ENCODE measurements around the gene EFCAB6. TPM values are rescaled to one million over a fixed set of nuclear protein-coding genes. Genes with fewer than 3 reads are reported as not detected.

EFCAB6 gene
- total and polyA plus RNA-seq, 4 experiments from 2014 or later = 0.15 to 0.91 (median 0.84) TPM; not detected in 1

DNA sequence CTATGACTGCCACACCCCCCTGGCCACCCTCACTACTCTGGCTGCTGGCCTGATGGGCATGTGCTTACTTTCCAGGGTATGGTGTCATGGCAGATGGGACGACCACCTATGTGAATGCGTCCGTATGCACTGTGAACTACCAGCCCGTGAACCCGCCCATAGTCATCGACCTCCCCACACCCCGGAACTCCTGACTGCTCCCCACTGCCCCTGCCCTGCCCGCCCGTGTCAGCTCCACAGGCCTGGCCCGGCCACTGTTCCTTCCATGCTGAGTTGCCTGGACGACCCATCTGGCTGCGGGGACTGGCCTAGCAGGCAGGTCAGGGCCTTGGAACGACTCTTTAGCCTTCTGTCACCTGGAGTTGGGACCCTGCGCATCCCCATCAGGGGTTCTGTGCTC, 306.7 kb downstream of the EFCAB6 start:
- no peaks in the 10 kb centered on the region for H3K9me3 ChIP-seq (ENCODE audit: control insufficient read depth in 1 of 2, low read length in 2 of 2)
- no peaks in the 10 kb centered on the region for H3K4me1 ChIP-seq (ENCODE audit: insufficient read depth, low read length)
- H3K36me3 Mint-ChIP-seq = no peaks in the 10 kb centered on the region
- H3K27ac ChIP-seq (ENCODE audit: low read depth, low read length) = no peak overlapping the region
- no peaks in the 10 kb centered on the region for H3K9me3 Mint-ChIP-seq
- no peaks in the 10 kb centered on the region for H3K27me3 Mint-ChIP-seq
- intact Hi-C loops (cut with micrococcal nuclease) = no loop called here
- no peaks in the 10 kb centered on the region for H3K27me3 ChIP-seq (ENCODE audit: insufficient read depth, low read length)
- no peaks in the 10 kb centered on the region for H3K4me1 Mint-ChIP-seq
- H3K27ac Mint-ChIP-seq = no peak overlapping the region
- DNase-seq = no peak
- H3K4me3 Mint-ChIP-seq = no peak overlapping the region
- H3K4me3 ChIP-seq (ENCODE audit: low read length in 2 of 2) = no peak overlapping the region
- ChIA-PET CTCF (ENCODE audit: partially characterized antibody) (no interaction called here), POLR2A (ENCODE audit: partially characterized antibody) (no interaction called here)
- H3K36me3 ChIP-seq (ENCODE audit: insufficient read depth, low read length) = no peaks in the 10 kb centered on the region

DNA sequence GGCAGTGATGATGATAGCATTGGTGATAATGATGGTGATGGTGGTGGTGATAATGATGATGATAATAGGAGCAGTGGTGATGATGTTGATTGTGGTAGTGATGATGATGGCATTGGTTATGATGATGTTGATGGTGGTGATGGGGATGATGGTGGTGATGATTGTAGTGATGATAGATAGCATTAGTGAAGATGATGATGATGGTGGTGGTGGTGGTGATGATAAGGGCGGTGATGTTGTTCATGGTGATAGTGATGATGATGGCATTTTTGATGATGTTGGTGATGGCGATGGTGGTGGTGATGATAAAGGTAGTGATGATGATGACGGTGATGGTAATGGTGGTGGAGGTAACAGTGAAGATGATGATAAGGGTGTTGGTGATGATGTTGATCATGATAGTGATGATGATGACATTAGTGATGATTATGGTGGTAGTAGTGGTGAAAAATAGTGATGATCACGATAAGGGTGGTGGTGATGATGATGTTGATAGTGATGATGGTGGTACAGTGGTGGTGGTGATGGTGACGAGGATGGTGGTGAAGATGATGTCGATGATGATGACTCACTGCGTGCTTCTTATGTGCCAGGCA, 307.3 kb downstream of the EFCAB6 start:
- Mint-ChIP-seq H3K9me3 (no peaks in the 10 kb centered on the region), H3K27me3 (no peaks in the 10 kb centered on the region), H3K4me3 (no peak overlapping the region), H3K27ac (no peak overlapping the region), H3K4me1 (no peaks in the 10 kb centered on the region), H3K36me3 (no peaks in the 10 kb centered on the region)
- no peak for DNase-seq
- ChIA-PET CTCF (ENCODE audit: partially characterized antibody) (no interaction called here), POLR2A (ENCODE audit: partially characterized antibody) (no interaction called here)
- no peaks in the 10 kb centered on the region for H3K27me3 ChIP-seq (ENCODE audit: insufficient read depth, low read length)
- no peak overlapping the region for H3K4me3 ChIP-seq (ENCODE audit: low read length in 2 of 2)
- H3K27ac ChIP-seq (ENCODE audit: low read depth, low read length) = no peak overlapping the region
- intact Hi-C loops (cut with micrococcal nuclease) = no loop called here
- no peaks in the 10 kb centered on the region for H3K9me3 ChIP-seq (ENCODE audit: control insufficient read depth in 1 of 2, low read length in 2 of 2)
- no peaks in the 10 kb centered on the region for H3K4me1 ChIP-seq (ENCODE audit: insufficient read depth, low read length)
- H3K36me3 ChIP-seq (ENCODE audit: insufficient read depth, low read length) = no peaks in the 10 kb centered on the region

DNA sequence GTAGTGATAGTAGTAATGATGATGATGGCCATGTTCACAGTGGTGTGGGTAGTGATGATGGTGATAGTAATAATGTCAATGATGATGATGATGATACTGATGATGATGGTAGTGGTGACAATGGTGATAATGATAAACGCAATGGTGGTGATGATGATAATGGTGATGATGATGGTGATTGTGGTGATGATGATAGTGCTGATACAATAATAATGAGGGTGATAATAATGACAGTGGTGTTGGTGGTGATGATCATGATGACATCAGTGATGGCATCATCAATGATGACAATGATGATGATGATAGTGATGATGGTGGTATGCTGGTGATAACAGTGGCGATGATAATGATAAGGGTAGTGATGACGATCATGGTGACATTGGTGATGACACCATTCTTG, 308.0 kb downstream of the EFCAB6 start:
- no peak overlapping the region for H3K27ac Mint-ChIP-seq

DNA sequence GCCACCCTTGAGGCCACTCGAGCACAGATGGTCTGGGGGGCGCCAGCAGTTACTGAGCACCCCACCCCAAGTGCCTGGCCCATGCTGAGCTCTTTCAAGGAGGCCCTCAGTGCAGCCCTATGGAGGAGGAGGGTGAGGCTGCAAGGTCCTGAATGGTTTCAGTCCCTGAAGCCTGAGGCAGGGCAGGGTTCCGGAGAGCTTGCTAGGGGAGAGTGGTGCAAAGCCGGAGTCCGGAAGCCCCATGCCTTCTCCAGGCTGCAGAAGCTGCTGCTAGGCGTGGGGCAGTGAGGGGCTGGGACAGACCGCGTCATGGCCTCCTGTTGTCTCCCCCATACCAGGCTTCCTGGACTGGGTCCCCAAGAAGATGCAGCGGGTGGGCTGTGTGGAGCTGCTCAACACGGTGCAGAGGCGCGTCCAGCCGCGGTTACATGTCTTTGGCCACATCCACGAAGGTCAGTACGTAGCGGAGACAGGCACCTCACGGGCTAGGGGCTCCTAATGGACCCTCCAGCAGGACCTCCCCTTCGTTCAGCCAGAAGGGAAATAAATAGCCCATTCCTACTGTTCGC, 309.7 kb downstream of the EFCAB6 start:
- ChIA-PET POLR2A (ENCODE audit: partially characterized antibody) (no interaction called here), CTCF (ENCODE audit: partially characterized antibody) (no interaction called here)
- no peak for DNase-seq
- Histone ChIP-seq H3K36me3 (ENCODE audit: insufficient read depth, low read length) (no peaks in the 10 kb centered on the region), H3K4me1 (ENCODE audit: insufficient read depth, low read length) (no peaks in the 10 kb centered on the region), H3K27me3 (ENCODE audit: insufficient read depth, low read length) (no peaks in the 10 kb centered on the region), H3K4me3 (ENCODE audit: low read length in 2 of 2) (no peak overlapping the region), H3K9me3 (ENCODE audit: control insufficient read depth in 1 of 2, low read length in 2 of 2) (no peaks in the 10 kb centered on the region), H3K27ac (ENCODE audit: low read depth, low read length) (no peak overlapping the region)
- Mint-ChIP-seq H3K27ac (no peak overlapping the region), H3K27me3 (no peaks in the 10 kb centered on the region), H3K9me3 (no peaks in the 10 kb centered on the region), H3K36me3 (no peaks in the 10 kb centered on the region), H3K4me1 (no peaks in the 10 kb centered on the region), H3K4me3 (no peak overlapping the region)
- intact Hi-C loops (cut with micrococcal nuclease) = no loop called here

More for the DNA sequence above, 308.0 kb downstream of the EFCAB6 start:
- Mint-ChIP-seq H3K9me3 (no peaks in the 10 kb centered on the region), H3K27me3 (no peaks in the 10 kb centered on the region), H3K4me3 (no peak overlapping the region), H3K36me3 (no peaks in the 10 kb centered on the region), H3K4me1 (no peaks in the 10 kb centered on the region)
- no peaks in the 10 kb centered on the region for H3K4me1 ChIP-seq (ENCODE audit: insufficient read depth, low read length)
- H3K36me3 ChIP-seq (ENCODE audit: insufficient read depth, low read length) = no peaks in the 10 kb centered on the region
- DNase-seq = no peak
- no peaks in the 10 kb centered on the region for H3K27me3 ChIP-seq (ENCODE audit: insufficient read depth, low read length)
- ChIA-PET CTCF (ENCODE audit: partially characterized antibody) (no interaction called here), POLR2A (ENCODE audit: partially characterized antibody) (no interaction called here)
- H3K4me3 ChIP-seq (ENCODE audit: low read length in 2 of 2) = no peak overlapping the region
- H3K27ac ChIP-seq (ENCODE audit: low read depth, low read length) = no peak overlapping the region
- H3K9me3 ChIP-seq (ENCODE audit: control insufficient read depth in 1 of 2, low read length in 2 of 2) = no peaks in the 10 kb centered on the region
- intact Hi-C loops (cut with micrococcal nuclease) = no loop called here

DNA sequence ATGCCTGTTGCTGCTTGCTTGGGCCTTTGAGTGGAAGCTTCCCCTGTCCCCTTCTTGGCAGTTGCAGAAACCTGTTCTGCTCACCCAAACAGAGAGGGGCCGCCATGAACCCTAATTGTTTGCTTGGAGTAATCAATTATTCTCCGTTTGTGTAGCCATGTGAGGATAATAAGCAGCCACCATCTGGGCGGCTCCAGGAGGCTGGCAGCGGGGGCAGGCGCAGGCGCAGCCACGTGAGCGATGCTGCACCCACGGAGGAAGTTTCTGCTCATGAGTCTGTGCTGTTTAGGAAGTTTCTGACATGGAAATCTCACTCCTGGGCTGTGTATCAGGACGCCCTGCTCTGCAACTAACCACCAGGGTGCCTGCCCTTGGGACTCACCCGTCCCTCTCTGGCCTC, 310.2 kb downstream of the EFCAB6 start:
- Mint-ChIP-seq H3K36me3 (no peaks in the 10 kb centered on the region), H3K27me3 (no peaks in the 10 kb centered on the region), H3K27ac (no peak overlapping the region), H3K4me1 (no peaks in the 10 kb centered on the region), H3K4me3 (no peak overlapping the region), H3K9me3 (no peaks in the 10 kb centered on the region)
- ChIA-PET POLR2A (ENCODE audit: partially characterized antibody) (no interaction called here), CTCF (ENCODE audit: partially characterized antibody) (no interaction called here)
- DNase-seq = no peak
- Histone ChIP-seq H3K4me1 (ENCODE audit: insufficient read depth, low read length) (no peaks in the 10 kb centered on the region), H3K27ac (ENCODE audit: low read depth, low read length) (no peak overlapping the region), H3K9me3 (ENCODE audit: control insufficient read depth in 1 of 2, low read length in 2 of 2) (no peaks in the 10 kb centered on the region), H3K4me3 (ENCODE audit: low read length in 2 of 2) (no peak overlapping the region), H3K27me3 (ENCODE audit: insufficient read depth, low read length) (no peaks in the 10 kb centered on the region), H3K36me3 (ENCODE audit: insufficient read depth, low read length) (no peaks in the 10 kb centered on the region)
- intact Hi-C loops (cut with micrococcal nuclease) = no loop called here

DNA sequence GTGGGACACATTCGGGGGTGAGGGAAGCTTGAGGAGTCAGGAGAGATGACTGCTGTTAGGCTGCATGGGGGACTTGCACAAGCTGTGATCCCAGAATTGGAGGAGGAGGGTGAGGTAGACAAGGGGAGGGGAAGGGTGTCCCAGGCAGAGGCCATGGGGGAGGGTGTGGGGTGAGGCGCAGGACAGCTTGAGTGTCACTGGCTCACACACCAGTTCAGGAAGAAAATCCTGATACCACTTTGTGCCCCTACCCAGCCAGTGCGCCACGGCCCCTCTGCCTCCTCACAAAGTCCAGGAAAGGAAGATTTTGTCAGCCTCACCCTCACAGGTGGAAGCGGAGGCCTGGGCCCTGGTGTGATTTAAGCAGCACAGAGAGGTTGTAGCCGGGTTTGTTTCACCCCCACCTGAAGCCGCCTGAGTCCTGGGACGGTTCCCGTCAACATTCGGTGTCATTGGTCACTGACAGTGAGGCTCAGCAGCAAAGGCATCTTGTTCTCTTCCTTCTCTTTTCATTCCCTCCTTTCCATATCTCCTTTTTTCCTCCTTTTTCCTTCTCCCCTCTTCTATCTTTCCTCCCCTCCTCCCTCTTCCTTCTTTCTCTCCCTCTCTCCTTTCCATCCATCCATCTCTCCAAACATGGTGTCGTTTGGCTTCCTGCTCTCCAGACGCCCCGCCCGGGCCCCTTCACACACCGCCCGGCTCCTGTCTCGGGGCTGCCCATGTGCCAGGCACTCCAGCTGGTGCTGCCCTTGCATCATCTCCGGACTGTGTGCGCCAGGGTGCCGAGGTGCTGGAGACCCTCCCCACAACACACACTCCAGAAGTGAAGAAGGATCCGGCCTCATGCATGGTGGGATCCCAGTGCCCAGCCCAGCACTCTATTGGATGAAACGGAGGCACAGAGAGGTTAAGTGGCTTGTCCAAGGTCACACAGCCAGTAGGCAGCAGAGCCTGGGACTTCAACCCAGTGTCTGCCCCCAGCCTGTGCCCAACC, 311.0 kb downstream of the EFCAB6 start:
- H3K36me3 Mint-ChIP-seq = no peaks in the 10 kb centered on the region
- ChIA-PET POLR2A (ENCODE audit: partially characterized antibody) (no interaction called here), CTCF (ENCODE audit: partially characterized antibody) (no interaction called here)
- H3K27ac ChIP-seq (ENCODE audit: low read depth, low read length) = no peak overlapping the region
- no peaks in the 10 kb centered on the region for H3K27me3 ChIP-seq (ENCODE audit: insufficient read depth, low read length)
- no peaks in the 10 kb centered on the region for H3K27me3 Mint-ChIP-seq
- H3K36me3 ChIP-seq (ENCODE audit: insufficient read depth, low read length) = no peaks in the 10 kb centered on the region
- no peaks in the 10 kb centered on the region for H3K4me1 ChIP-seq (ENCODE audit: insufficient read depth, low read length)
- H3K9me3 Mint-ChIP-seq = no peaks in the 10 kb centered on the region
- DNase-seq = no peak
- H3K4me1 Mint-ChIP-seq = no peaks in the 10 kb centered on the region
- H3K4me3 ChIP-seq (ENCODE audit: low read length in 2 of 2) = no peak overlapping the region
- intact Hi-C loops (cut with micrococcal nuclease) = no loop called here
- no peak overlapping the region for H3K27ac Mint-ChIP-seq
- no peak overlapping the region for H3K4me3 Mint-ChIP-seq
- no peaks in the 10 kb centered on the region for H3K9me3 ChIP-seq (ENCODE audit: control insufficient read depth in 1 of 2, low read length in 2 of 2)

DNA sequence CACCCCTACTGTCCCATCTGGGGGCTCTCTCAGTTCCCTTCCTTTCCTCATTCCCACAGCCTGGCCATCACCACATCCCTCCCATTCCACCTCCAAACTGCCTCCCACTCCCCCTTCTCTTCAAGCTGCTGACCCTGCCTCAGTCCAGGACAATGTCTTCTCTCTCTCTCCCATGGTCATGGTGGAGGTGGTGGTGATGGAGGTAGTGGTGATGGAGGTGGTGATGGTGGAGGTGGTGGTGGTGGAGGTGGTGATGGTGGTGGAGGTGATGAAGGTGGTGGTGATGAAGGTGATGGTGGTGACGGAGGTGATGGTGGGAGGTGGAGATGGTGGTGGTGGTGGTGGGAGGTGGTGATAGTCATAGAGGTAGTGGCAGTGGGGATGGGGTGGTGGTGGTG, 313.2 kb downstream of the EFCAB6 start:
- H3K4me3 ChIP-seq (ENCODE audit: low read length in 2 of 2) = no peak overlapping the region
- Mint-ChIP-seq H3K36me3 (no peaks in the 10 kb centered on the region), H3K9me3 (no peaks in the 10 kb centered on the region), H3K4me1 (no peaks in the 10 kb centered on the region), H3K27ac (no peak overlapping the region), H3K4me3 (no peak overlapping the region), H3K27me3 (peaks cover 0 to 1% of the 10 kb centered on the region in 2 donors)
- no peaks in the 10 kb centered on the region for H3K36me3 ChIP-seq (ENCODE audit: insufficient read depth, low read length)
- CTCF ChIA-PET (ENCODE audit: partially characterized antibody) = no interaction called here
- H3K27ac ChIP-seq (ENCODE audit: low read depth, low read length) = no peak overlapping the region
- H3K9me3 ChIP-seq (ENCODE audit: control insufficient read depth in 1 of 2, low read length in 2 of 2) = no peaks in the 10 kb centered on the region
- intact Hi-C loops (cut with micrococcal nuclease) = no loop called here
- no peaks in the 10 kb centered on the region for H3K4me1 ChIP-seq (ENCODE audit: insufficient read depth, low read length)
- H3K27me3 ChIP-seq (ENCODE audit: insufficient read depth, low read length) = no peaks in the 10 kb centered on the region
- DNase-seq = no peak
- POLR2A ChIA-PET (ENCODE audit: partially characterized antibody) = no interaction called here

Data from CD4-positive, alpha-beta memory T cell (primary cell).